ENCODE measurements around the gene F10.
A peak's percentile ranks its signal among the peaks of the same experiment; 100 is the strongest.

Gene F10

DNA sequence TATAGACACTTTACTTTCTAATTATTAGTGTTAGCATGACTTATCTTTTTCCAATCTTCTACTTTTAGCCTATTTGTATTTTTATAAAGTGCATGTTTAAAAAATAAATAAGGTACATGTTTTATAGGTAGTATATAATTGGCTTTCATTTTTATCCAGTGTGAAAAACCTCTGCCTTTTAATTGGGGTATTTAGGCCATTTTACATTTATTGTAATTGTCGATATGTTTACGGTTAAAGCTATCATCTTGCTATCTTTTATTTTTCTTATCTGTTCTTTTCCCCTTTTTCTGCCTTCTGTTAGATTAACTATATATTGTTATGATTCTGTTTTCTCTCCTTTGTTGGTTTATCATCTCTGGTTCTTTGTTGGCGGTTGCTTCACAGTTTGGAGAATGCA, 45.0 kb downstream of the F10 start:
- no peak for DNase-seq (ENCODE audit: low read depth in 2 of 2)

DNA sequence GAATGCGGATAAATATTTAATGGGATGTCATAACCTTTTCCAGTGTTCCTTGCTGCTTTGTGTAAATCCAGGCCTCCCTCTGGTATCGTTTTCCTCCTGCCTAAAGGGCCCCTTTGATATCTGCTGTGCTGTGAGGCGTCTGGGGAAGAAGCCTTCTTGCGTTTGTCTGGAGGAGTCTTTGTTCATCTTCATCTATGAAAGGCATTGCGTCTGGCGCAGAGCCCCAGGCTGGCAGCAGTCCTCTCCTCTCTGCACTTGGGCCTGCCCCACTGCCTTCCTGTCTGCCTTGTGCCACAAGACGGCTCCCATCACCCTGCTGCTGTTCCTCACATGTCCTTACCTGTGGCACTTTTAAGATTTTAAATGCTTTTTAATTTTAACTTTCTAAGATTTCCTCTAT, 45.6 kb downstream of the F10 start:
- no peak for DNase-seq (ENCODE audit: low read depth in 2 of 2)

DNA sequence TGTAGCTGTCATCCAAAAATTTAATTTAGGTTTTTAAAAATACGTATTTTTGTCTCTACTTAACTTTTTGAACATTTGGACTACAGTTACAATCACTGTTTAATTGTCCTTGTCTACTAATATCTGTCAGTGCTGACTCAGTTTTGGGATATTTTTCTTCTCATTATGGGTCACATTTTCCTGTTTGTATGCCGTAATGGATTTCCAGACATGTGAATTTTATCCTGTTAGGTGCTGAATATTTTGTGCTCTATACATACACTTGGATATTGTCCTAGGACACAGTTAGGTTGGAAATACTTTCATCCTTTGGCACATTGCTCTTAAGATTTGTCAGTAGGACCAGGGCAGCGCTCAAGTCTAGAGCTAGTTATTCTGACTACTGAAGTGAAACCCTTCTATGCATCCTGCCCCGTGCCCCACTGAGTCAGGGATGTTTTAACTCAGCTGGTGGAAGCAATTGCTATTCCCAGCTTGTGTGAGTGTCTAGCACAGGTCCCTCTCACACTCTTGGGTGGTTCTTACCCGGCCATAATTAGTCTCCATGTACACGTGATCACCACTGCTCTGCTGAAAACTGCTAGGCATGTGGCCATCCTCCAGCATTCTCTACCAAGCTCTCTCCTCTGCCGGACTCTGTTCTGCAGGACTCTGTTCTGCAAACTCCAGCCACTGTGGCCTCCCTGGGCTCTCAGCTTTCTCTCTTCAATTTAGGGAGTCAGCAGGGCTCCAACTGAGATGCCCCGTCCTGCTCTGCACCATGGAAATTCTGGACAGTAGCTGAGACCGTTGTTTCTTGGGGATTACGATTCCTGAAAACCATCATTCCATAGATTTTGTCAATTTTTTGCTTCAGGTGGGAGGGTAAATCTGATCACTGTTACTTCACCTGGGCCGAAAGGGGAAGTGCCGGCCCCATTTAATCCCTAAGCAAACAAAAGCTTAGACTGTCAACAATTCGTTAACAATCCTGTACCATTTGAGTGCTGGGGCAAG, 47.0 kb downstream of the F10 start:
- no peak for DNase-seq (ENCODE audit: low read depth in 2 of 2)

DNA sequence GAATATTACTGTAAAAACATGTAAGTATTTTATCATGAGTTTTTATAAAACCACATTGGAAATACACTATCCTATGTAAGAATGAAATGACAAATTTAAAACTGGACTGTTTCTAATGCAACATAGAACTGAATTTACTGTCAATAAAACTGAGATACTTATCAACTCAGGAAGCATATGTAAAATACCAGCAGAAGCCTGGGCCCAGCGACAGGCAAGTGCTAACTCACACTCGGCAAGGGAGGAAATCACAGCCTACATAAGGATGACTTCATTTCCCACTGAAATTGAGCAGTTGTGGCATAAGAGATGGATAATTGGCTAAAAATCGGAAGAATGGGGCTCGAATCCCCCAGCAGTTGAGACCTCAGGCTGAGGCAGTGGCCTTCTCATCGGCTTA, 47.9 kb downstream of the F10 start:
- no peak for DNase-seq (ENCODE audit: low read depth in 2 of 2)

DNA sequence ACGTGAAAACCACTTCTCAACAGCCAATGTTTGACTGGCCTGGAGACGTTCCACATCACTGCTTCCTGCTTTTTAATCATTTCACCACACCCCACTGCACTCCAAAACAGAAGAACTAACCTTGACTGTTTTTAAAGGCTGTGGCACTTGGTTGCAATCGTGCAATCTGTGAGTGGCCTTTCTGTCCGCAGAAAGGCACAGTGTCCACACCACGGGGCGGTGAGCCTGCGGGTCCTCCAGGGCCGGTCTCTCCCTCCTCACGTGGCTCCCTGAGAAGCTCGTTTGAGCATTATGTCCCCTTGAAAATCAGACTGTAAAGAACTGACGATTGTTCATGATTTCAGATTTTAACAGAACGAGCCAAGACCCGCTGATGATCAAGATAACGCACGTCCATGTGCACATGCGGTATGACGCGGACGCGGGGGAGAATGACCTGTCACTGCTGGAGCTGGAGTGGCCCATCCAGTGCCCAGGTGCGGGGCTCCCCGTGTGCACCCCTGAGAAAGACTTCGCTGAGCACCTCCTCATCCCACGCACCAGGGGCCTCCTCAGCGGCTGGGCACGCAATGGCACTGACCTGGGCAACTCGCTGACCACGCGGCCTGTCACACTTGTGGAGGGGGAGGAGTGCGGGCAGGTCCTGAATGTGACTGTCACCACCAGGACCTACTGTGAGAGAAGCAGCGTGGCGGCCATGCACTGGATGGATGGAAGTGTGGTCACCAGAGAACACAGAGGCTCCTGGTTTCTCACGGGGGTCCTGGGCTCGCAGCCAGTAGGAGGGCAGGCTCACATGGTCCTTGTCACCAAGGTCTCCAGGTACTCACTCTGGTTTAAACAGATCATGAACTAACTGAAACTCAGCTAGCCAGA, 48.9 kb downstream of the F10 start:
- DNase-seq (ENCODE audit: low read depth in 2 of 2) = no peak

DNA sequence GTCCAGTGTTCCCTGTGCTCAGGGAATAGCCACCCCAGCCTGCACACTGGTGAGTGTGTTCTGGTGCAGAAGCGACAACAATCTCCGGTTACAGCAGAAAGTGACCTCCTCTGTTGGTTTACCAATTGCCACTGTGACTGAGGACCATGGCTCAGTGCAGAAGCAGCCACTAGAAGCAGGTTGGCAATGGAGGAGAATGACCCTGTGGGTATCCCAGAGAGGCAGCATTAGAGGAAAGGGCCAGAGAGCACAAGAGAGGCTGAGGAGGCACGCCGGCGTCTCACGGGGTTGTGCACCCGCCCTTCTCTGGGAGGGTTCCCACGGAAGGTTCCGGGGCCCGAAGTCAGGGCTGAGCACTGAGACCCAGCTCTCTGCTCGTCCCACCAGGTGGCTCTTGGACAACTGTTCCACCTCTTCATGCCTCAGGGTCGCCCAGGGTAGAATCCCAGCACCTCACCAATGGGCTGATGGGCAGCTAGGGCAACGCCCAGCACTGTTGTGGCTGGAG, 49.9 kb downstream of the F10 start:
- no peak for DNase-seq (ENCODE audit: low read depth in 2 of 2)

DNA sequence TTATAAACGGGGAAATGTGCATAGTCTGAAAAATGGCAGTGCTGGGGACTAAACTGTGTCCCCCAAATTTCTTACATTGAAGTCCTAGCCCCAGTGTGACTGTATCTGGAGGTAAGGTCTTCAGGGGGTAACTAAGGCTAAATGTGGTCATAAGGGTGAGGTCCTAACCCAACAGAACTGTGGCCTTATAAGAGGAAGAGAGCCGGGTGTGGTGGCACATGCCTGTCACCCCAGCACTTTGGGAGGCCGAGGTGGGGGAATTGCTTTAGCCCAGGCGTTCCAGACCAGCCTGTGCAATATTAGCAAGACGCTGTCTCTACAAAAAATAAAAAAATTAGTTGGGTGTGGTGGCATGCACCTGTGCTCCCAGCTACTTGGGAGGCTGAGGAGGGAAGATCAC, 53.7 kb downstream of the F10 start:
- DNase-seq (ENCODE audit: low read depth in 2 of 2) = no peak

DNA sequence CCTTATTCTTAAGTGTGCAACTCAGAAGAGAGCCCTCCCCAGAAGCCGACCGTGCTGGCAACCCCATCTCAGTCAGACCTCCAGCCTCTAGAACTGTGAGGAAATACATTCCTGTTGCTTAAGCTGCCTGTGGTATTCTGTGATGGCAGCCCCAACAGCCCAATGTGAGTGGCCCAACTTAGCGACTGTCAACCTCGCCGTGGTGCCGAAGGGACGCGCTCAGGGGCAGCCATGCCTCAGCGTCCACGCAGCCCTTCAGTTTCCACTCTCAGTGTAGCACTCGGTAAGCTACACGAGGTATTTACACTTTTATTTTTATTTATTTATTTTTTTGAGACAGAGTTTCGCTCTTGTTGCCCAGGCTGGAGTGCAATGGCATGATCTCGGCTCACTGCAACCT, 54.2 kb downstream of the F10 start:
- no peak for DNase-seq (ENCODE audit: low read depth in 2 of 2)

DNA sequence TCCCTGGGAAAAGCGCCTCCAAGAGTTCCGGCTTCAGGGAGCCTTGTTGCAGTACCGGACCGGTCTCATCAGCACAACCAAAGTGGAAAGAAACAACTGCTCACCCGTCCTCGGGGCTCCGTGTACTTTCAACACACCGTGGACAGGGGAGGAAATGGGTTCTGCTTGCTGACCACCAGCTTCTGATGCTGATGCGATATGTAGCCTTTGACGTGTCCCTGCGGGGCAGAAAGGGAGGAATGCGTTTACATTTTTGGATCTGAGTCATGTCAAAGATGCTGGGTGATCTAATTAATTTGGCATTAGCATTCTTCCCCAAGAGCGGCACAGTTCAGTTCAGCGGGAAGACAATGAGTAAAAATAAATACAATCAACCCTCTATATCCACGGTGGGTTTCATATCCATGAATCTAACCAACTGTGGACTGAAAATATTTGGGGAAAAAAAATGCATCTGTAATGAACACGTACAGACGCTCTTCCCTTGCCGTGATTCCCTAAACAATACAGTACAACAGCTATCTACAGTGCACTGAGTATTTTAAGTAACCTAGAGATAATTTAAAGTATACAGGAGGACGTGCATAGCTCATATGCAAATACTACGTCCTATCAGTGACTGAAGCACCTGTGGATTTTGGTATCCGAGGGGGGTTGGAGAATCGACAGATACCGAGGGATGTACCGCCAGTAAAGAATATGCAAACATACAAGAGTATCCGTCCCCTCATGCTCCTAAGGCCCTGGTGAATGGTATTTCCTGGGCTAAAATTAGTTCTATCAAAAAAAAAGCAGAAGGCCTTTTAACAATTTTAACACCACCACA, 55.7 kb downstream of the F10 start:
- peak; percentile 72 to 73 for DNase-seq (ENCODE audit: low read depth in 2 of 2)

DNA sequence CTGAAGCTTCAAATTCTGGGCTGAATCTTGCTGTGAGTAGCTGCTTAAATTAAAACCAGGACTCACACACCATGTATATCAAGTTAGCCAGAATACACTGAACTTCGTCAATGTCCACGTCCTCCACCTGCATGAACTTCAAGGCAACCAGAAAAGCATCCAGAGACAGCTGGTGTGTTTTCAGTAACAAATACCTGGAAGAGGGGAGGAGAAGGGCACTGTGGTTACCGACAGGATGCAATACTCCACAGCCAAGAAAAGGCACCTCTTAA, 56.2 kb downstream of the F10 start:
- no peak for DNase-seq (ENCODE audit: low read depth in 2 of 2)

DNA sequence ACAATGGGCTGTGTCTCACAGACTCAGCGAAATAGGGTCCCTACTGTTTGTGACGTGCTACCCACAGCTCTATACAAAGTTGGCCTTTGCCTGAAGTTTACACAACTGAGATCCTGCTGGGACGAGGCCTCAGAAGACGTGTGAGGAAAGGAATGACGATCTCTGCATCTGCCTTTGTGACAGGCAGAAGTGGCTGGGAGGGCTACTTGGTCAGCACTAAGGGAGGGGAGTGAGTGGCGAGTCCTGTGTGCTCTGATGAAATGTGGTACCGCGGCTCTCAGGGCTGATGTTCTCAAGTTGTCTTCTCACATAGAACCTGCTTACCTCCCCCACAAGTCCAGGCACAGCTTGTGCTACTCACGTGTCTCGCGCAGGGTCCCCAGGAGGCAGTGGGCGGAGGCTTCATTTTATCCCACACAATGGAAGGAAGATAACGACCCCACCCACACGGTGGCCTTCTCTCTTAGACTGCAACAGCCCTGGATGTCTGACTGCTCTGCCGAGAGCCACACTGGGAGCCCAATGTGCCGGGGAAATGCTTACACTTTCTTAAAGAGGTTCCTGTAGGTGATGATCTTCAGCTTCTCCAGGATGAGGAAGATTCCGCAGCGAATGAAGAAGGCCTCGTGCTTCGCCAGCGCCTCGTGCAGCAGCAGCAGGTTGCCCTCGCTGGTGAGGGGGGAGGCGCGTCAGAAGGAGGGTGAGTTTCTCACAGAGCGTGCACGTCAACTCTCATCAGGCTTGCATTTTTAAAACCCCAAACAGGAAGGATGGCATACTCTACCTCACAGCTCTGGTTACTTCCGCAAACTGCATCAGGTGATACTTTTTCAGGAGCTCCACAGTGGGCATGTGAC, 57.0 kb downstream of the F10 start:
- DNase-seq (ENCODE audit: low read depth in 2 of 2) = no peak

DNA sequence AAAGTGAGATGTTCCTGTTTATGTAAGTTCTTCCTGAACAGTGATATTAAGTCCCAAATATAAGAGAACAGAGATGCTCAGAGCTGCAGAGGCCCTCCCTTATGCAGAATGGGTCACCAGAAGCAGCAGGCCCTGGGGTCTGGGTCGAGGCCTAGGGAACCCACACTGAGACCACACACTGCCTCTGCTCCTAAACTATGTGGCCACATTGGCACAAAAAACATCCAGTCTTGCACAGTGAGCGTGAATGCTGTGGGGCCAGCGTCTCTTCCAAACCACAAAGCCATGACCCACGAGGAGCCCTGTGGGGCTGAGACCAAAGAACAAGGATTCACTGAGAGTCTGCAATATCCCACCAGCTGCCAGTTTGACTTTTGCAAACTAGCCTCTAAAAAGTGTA, 59.4 kb downstream of the F10 start:
- DNase-seq (ENCODE audit: low read depth in 2 of 2) = no peak

DNA sequence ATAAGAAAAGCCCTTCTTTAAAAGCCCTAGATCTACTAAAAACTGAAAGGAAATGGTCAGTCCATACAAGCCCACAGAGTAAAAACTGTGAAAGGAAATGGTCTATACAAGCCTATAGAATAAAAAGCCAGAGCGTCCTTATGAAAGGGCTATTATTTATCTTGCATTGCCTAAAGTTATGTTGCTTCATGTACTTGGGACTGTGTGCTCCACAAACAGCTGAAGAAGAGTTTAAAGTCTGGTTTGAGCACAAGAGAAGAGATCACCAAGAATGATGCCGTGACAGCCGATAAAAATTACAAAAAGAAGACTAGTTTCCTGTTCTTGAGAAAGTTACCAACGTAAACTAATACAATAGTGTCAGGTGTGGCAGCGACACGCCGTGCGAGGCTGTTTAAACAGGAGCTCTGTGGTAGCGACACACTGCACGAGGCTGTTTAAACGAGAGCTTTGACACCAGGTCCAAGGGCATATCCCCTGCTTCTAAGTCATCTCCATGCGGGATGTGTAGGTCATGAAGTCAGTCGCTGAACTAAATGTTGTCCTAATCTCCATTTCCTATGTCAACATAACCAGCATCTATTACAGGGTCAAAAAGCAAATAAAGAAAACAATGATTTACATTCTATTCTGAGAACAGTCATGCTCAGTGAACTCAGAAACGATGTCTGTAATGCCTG, 61.0 kb downstream of the F10 start:
- DNase-seq (ENCODE audit: low read depth in 2 of 2) = no peak

DNA sequence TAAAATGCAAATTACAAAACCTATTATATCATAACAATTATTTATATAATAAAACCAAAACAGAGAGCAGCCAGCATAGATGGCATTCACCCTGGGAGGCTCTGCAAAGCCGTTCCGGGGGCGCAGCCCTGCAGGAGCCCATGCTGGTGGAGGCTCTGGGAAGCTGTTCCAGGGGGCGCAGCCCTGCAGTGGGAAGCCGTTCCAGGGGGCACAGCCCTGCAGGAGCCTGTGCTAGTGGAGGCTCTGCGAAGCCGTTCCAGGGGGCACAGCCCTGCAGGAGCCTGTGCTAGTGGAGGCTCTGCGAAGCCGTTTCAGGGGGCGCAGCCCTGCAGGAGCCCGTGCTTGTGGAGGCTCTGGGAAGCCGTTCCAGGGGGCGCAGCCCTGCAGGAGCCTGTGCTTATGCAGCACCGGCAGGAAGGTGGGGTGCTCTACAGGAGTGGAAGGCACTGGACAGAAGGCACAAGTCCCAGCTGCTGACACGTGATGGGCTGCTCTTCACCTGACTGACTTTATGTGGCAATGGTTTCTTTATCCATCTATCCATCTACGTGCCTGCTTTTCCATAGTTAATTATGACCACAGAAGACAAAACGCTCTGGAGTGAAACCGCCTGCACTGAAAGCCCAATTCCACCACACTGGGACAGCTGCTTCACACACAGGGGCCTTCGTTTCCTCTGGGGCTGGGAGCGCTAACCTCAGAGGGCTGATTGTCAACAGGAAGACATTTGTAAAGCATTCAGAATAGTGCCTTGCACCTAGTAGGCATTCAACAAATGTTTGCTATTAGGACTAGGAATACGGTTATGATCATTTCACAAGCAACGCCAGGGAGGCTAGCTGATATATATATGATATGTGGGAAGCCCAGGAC, 62.2 kb downstream of the F10 start:
- no peak for DNase-seq (ENCODE audit: low read depth in 2 of 2)

DNA sequence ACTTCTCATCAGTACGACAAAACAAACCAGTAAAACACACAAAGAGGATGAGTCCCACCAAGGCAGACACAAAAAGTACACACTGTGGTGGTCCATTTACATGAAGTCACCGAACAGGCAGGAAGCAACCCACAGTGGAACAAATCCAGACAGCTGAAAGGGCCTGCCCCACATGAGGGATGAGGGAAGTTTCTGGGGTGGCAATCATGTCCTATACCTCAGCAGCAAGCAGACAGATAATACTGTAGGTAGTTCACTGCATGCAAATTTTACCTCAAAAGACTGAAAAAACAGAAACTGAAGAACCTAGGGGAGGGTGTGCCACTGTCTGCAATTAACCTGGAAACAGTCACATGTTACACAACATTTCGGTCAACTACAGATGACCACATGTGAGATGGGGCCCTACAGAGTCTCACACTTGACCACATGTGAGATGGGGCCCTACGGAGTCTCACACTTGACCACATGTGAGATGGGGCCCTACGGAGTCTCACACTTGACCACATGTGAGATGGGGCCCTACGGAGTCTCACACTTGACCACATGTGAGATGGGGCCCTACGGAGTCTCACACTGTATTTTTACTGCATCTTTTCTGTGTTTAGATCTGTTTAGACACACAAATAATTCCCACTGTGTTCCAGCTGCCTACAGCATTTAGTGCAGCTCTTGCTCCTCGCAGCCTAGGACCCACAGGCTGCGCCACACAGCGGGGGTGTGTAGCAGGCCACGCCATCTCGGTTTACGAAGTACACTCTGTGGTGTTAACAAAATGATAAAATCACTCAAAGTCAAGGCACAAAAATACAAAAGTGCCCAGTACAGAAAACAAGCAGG, 63.7 kb downstream of the F10 start:
- no peak for DNase-seq (ENCODE audit: low read depth in 2 of 2)

DNA sequence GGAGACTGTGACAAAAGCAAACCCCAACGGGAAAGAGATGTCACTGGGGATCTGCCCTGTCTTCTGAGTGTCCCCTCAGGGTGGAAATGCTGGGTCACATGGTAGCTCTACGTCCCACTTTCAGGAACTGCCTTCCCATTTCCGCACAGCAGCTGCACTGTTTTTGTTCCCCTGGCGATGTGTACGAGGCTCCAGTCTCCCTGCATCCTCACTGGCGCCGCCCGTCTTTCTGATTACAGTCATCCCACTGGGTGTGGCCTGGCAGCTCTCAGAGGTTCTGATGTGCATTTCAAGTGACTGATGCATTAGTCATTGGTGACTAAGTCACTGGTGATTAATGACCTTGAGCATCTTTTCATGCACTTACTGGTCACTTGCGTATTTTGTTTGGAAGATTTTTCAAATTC, 64.7 kb downstream of the F10 start:
- DNase-seq (ENCODE audit: low read depth in 2 of 2) = peak; percentile 95 to 96

DNA sequence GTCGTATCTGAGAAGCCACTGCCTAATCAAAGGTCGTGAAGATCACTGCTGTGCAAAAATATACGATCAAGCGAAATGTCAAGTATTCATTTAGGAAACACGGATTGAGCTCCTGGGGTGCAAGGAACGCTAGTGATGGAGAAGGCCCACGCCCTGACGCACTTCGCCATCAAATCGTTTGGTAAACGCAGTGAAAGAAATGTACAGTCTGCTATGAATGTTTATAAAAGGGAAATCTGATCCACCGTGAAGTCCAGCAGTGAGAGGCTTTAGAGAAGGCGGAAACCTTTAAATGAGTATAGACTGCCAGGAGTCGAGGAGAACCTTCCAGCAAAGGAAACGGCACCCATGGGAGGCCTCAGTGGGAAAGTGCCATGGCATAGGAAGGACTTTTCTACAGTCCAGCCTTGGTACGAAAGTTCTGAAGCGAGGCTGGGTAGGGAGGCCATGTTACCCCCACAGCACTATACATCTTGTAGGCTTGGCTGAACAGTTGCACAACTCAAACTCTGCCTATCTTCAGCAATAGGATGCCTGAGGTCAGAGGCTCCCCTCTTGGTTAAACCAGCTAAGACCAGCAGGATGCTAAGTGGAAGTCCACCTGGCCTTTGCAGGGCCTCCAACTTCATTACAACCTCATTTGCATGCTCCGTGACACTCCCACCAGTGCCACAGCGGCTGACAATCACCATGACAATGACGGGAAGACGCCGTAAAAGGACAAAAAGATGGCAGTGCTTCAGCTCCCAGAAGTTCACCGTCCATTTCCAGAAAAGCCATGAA, 65.5 kb downstream of the F10 start:
- no peak for DNase-seq (ENCODE audit: low read depth in 2 of 2)

DNA sequence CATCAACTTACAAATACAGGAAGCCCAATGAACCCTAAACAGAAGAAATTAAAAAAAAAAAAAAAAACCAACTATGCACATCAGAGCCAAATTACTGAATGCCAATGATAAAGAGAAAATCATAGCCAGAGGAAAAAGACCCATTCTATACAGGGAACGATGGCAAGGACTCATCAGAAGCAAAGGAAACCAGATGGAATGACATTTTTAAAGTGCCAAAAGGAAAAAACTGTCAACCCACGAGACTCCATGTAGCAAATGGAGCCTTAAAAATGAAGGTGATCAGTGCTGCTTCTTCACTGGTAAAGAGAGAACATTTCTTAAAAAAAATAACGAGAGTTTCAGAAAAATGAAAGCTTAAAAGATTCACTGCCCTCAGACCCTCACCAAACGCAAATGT, 67.6 kb downstream of the F10 start:
- DNase-seq (ENCODE audit: low read depth in 2 of 2) = no peak
